ENCODE measurements around the gene INPP5B.

Gene INPP5B

DNA sequence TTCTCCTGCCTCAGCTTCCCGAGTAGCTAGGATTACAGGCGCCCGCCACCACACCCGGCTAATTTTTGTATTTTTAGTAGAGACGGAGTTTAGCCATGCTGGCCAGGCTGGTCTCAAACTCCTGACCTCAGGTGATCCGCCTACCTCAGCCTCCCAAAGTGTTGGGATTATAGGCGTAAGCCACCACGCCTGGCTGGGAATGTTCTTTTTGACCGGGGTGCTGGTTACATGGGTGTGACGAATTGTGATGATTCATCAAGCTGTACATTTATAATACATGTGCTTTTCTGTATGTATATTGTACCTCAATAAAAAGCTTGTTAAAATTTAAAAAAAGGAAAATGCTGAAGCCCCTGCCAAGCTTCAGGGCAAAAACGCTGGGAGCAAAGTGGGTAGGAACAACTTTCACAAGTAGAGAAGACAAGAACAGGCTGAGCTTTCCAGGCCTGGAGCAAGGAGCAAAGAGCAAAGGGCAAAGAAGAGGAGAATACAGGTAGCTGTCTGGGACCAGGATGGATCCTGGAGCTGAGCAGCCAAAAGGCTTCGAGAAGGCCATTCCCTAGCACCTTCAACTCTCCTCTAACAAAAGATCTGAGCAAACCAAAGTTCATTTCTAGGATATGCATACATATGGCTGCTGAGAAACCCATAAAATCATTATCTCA, 118.3 kb downstream of the INPP5B start:
- no peak for DNase-seq

DNA sequence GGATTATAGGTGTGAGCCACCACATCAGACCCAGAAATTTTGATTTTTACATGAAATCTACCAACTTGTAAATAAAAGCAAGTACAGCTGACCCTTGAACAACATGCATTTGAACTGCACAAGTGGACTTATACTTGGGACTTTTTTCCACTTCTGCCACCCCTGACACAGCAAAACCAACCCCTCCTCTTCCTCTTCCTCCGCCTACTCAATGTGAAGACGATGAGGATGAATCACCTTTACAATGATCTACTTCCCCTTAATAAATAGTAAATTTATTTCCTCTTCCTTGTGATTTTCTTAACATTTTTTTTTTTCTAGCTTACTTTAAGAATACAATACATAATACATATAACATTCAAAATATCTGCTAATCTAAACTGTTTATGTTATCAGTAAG, 121.3 kb downstream of the INPP5B start:
- no peak for DNase-seq

DNA sequence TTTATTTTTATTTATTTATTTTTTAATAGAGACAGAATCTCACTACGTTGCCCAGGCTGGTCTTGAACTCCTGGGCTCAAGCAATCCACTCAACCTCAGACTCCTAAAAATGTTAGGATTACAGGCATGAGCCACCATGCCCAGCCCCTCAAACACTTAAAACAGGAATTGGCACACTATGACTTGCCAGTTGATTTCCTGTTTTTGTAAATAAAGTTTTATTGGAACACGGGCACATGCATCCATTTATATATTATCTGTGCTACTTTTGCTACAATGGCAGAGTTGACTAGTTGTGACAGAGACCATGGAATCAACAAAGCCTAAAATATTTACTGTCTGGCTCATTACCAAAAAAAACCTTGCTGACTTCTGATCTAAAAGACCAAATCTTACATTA, 122.9 kb downstream of the INPP5B start:
- DNase-seq, result no peak

DNA sequence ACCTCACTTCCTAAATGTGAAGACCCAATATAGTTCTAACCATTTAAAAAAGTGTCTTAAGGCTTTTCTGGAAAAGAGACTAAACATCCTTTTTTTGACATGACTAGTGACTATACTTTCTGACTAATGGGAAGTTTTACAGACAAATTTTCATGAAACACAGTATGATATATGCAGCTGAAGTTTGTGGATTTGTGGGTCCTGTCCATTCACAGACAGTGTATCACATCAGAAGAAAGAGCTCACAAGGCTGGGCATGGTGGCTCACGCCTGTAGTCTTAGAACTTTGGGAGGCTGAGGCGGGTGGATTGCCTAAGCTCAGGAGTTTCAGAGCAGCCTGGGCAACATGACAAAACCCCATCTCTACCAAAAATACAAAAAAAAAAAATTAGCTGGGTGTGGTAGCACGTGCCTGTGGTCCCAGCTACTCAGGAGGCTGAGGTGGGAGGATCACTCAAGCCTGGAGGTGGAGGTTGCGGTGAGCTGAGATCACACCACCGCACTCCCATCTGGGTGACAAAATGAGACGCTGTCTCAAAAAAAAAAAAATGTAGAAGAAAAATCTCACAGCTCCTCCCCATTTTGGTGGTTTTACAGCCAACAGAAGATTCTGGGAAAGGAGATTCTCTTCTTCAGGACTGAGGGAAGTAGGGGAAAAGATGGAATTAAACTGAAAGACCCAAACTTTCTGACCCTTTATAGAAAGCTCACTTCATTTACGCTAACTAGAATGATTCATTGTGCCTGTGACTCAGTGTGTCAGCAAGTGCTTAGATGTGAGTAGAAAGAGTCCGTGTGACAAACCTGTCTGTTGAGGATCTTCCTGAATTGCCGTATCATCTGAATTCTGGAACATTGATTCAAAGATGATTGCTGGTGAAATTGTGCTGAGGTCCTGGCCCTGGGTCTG, 123.7 kb downstream of the INPP5B start:
- DNase-seq, result no peak

DNA sequence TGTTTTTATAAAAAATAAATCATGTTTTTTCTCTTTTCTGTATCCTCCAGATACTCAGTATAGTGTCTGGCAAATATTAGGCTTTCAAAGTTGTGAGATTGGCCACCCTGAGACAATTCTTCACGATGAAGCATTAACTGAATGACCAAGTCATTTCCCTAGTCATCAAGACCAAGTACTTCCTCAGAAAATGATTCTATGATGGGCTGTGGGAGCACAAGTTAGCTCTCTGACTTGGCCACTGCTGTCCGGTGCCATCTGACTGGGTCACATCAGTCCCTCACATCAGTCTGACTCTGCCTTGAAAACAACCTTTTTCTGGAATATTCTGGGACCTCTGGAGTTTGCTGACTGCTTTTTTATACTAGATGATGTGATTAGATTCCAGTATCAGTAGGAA, 125.4 kb downstream of the INPP5B start:
- DNase-seq, result no peak

DNA sequence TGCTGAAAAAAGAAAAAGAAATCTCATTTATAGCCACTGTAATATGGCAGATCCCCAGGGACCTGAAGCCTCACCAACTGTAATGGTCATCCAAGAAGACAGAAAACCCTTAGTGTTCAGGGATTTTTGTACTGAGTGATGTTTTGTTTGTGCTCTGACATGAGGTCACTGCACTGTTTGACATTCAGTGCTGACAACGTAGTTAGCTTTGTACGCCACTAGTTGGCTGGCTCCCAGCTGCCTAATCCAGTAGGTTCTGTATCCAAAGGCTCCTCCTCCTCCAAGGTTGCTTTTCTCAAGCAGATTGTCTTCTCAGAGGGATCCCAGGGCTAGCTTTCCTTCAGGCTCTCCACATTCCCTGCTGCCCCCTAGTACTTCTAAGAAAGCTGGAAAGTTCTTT, 129.4 kb downstream of the INPP5B start:
- no peak for DNase-seq

DNA sequence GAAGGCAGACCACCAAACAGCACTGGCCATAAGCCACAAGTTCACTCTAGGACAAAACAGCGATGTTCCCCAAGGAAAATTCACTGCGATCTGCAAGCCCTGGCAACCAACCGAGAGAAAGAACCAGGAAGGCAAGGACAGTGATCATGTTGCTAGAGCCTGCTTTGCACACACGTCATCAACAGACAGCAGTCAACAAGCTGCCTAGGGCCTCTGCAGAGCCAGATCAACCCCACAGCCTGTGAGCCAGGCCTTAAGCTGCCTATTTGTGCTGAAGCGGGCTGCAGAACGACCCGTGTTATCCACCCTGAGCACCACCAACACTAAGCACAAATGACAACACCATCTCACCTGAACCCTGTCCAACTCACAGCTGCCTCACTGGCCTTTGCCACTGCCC, 132.6 kb downstream of the INPP5B start:
- DNase-seq, result no peak

DNA sequence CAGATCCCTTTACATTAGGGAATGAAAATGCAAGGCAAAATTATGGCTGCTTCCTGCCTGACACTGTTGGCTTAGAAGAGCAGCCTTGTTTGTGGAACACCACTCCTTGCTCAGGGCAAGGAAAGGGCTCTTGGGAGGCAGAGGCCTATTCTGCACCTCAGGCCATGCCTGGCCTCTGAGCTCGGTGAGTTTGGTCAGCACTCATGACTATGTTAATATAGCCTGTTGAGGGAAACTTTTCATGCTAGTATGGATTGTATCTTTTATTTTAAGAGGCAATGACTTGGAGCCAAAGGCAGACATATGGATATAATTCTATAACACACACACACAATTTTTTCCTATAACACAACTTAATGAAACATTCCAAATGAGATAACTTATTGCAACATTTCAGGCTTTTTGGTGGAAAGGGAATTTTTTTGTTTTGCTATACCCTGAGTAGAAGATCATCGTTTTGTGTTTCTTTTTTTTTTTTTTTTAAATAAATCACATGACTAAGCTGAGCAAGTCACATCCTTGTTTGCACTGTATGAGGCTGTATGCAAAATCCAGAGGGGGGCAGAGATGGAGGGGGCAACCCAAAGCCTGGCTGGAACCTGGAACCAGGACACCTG, 133.2 kb downstream of the INPP5B start:
- no peak for DNase-seq

DNA sequence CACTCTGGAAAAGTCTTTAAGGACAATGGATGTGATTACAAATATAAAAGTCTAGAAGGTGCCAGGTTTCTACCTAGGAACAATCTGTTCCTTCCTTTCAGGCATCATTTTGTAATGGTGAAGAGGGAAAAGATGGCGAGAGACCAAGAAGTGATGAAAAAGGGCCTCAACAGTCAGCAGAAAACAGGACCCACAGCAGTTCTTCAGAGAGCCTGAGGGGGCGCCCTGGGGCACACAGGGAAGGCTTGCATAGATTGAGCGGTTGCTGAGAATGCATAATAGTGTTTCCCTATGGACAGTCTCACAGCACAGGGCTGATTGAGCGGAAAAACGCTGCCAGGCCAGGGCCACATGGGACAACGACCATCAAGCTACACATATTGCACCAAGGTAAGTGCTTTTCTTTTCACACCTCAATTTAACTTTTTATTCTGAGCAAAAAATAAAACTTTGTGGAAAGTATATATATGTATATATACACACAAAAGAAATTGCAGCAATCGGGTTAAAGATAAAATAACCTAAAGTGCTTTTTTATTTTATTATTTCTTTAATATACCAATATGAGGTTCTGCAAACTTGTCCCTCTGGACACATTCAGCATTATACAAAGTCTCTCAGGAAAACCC, 135.7 kb downstream of the INPP5B start:
- peak; percentile 27 for DNase-seq
